GM12878 (cell line): ENCODE data around the gene BGLAP.

Experiments used
- ESRRA ChIP-seq: IDR thresholded peaks from 2 replicates; pipeline ENCODE4 v1.6.1; 2012; ENCODE audit warnings: mild to moderate bottlenecking, low read length, improper control_type of control experiment
- EZH2 ChIP-seq: IDR thresholded peaks from 2 replicates; pipeline ENCODE4 v1.6.1; 2012; ENCODE audit warnings: low read depth, mild to moderate bottlenecking, control low read depth, inconsistent platforms, low read length, borderline replicate concordance; ENCODE audit not compliant: control insufficient read depth
- FOXM1 ChIP-seq: IDR thresholded peaks from 2 replicates; pipeline ENCODE4 v1.6.1; 2012; ENCODE audit warnings: low read depth, mild to moderate bottlenecking, inconsistent platforms, low read length, moderate library complexity
- IKZF1 ChIP-seq: fragments of 450-650 bp; conservative IDR thresholded peaks from 2 replicates; pipeline ENCODE4 v1.6.1; 2017; ENCODE audit warnings: antibody characterized with exemption, mild to moderate bottlenecking
- POLR2A ChIP-seq: IDR thresholded peaks from 2 replicates; pipeline ENCODE4 v1.6.1; 2011; ENCODE audit warnings: low read depth, mild to moderate bottlenecking, low read length
- TBL1XR1 ChIP-seq: IDR thresholded peaks from 2 replicates; pipeline ENCODE4 v1.6.1; 2012; ENCODE audit warnings: low read depth, low read length, improper control_type of control experiment
- ZNF274 ChIP-seq: IDR thresholded peaks from one replicate; pipeline ENCODE4 v1.8.0; 2011; ENCODE audit not compliant: insufficient read length, insufficient read depth
- TF ChIP-seq, protein P1 (sequence below), 3 experiments: IDR thresholded peaks in 2 of 3; conservative IDR thresholded peaks in 1 of 3; 2 replicates each; pipeline ENCODE4 v1.5.1; 2011; ENCODE audit warnings: low read depth in 3 of 3, low read length in 3 of 3, mild to moderate bottlenecking in 3 of 3, control low read depth in 2 of 3, moderate library complexity in 2 of 3, inconsistent platforms in 1 of 3, mixed read lengths in 1 of 3; ENCODE audit not compliant: control insufficient read depth in 2 of 3, insufficient read depth in 1 of 3; ENCODE audit errors: extremely low read depth in 1 of 3

DNA sequence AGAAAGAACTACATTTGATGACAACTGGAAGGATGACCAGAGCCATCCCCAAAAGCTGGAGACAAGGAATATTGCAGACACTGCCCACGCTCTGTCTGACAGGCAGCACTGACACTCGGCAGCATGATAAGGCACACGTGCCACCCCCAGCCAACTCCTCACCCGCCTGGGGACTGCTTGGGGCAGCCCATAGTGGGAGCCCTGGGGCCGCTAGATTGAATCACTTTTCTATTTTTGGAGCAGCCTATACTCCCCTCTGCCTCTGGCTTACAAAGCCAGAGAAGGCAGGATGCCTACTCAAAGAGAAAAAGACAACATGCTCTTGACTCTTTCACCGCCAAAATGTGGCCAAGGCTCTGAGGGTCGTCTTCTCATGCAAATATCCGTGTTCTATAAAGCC, 39.3 kb downstream of the BGLAP start:
- TF ChIP-seq IKZF1, result no peak
- TF ChIP-seq FOXM1, result no peak
- TF ChIP-seq, protein P1, sequence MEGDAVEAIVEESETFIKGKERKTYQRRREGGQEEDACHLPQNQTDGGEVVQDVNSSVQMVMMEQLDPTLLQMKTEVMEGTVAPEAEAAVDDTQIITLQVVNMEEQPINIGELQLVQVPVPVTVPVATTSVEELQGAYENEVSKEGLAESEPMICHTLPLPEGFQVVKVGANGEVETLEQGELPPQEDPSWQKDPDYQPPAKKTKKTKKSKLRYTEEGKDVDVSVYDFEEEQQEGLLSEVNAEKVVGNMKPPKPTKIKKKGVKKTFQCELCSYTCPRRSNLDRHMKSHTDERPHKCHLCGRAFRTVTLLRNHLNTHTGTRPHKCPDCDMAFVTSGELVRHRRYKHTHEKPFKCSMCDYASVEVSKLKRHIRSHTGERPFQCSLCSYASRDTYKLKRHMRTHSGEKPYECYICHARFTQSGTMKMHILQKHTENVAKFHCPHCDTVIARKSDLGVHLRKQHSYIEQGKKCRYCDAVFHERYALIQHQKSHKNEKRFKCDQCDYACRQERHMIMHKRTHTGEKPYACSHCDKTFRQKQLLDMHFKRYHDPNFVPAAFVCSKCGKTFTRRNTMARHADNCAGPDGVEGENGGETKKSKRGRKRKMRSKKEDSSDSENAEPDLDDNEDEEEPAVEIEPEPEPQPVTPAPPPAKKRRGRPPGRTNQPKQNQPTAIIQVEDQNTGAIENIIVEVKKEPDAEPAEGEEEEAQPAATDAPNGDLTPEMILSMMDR (IDR thresholded peaks at IDR 0.05 in 2 of 3, conservative IDR thresholded peaks at IDR 0.05 in 1 of 3; ENCODE audit: control insufficient read depth in 2 of 3, extremely low read depth in 1 of 3, insufficient read depth in 1 of 3, low read depth in 3 of 3, low read length in 3 of 3), result peak; percentile 4 to 29 (median 21); a peak in 2 of 6 replicates
- TF ChIP-seq EZH2, result no peak
- 0 out of 2 replicates have a peak, but pooled peaks have one; percentile 47 for TF ChIP-seq TBL1XR1
- TF ChIP-seq POLR2A, result peak; percentile 51
- no peak for TF ChIP-seq ESRRA
- TF ChIP-seq ZNF274, result no peak
